Esophagus mucosa (tissue), 1 donor: ENCODE measurements around the gene BOC. TPM values are rescaled to one million over a fixed set of nuclear protein-coding genes. Genes with fewer than 3 reads are reported as not detected.
A peak's percentile ranks its signal among the peaks of the same experiment; 100 is the strongest.

Source experiments
- ATAC-seq: fragments of 200-7000 bp; cut with Tn5 transposase; one replicate; pipeline ENCODE4 v1.9.1; 2020
- total RNA-seq: library from RNA; stranded (reverse); gene quantifications from one replicate; pipeline ENCODE4 v1.2.4, GENCODE V29; 2023
- donor health status: DM: yes; HTN: yes; CAD: no.

Gene BOC
- total RNA-seq, 1 donor from 2014 or later: 19.8 TPM

GRCh38 chr3:113250566-113250965, 39.2 kb downstream of the BOC start:
- no peak for ATAC-seq

- ATAC-seq: no peak
Measured at GRCh38 chr3:113251817-113252216, 40.5 kb downstream of the BOC start.

DNA sequence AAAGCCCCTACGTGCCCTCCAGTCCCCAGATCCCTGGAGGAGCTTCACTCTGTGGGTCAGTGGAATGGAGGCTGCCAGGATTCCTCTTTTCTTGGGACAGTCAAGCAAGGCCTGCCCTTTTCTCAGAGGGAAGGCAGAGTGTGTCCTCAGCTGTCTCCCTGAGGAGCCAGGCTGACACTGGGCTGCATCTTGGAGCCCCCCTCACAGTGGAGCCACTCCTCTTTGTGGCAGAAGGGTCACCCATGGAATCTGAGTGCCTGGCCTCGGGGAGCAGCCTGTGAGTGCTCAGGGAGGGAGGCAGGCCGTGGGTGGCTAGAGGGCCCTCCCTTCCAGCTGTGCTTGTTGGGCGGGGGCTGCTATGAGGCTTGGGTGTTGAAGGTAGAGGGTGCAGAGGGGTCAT, 41.2 kb downstream of the BOC start:
- ATAC-seq: no peak

DNA sequence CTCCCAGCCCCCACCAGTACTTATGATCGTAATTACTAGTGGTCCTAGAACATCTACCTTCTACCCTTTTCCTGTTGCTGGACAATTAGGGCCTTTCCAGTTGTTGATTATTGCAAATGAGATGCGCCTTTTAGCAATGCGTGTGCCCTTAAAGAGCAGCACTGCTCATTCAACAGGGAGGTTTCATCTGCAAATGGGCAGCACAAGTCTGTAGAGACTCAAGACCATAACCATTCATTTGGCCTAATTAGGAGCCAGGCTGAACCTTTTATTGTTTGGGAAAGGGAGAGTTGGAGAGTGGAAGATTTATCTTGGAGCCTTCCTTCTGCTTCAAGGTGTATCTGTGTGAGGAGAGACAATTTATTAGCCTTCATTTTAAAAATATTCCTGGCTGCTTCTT, 42.3 kb downstream of the BOC start:
- no peak for ATAC-seq

- ATAC-seq: no peak
Measured at GRCh38 chr3:113254171-113254947, 43.0 kb downstream of the BOC start.

DNA sequence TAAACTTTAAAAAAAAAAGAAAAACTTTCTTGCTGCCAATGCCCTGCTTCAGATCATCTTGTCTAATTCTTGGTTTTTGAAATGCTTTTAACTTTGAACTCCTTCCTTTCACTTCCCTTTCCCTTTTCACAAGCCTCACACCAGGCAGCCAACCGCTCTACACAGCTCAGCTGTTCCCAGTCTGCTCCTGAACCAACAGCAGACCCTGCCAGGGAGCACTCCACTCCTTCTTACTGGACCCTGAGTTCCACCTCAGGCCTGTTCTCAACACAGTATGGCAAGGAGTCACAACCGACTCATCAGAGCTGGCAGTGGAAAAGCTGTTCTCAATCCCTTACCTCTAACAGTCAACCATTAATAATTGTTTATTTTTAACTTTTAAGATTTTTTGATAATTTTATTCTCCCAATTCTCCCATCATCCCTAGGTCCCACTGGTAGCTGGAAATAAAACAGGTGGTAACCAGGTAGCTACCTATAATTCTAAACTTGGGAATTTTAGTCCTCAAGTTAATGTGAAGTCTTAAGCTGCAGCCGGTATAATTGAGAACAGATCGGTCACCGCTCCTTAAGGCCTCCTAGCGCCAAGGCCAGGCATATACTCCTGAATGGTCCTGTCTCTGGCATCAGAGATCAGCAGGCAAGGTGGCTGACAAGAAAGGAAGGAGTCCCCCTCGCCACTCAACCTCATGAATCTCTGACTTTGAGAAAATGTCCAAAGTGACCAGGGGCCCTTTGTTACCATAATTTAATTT, 43.9 kb downstream of the BOC start:
- no peak for ATAC-seq

DNA sequence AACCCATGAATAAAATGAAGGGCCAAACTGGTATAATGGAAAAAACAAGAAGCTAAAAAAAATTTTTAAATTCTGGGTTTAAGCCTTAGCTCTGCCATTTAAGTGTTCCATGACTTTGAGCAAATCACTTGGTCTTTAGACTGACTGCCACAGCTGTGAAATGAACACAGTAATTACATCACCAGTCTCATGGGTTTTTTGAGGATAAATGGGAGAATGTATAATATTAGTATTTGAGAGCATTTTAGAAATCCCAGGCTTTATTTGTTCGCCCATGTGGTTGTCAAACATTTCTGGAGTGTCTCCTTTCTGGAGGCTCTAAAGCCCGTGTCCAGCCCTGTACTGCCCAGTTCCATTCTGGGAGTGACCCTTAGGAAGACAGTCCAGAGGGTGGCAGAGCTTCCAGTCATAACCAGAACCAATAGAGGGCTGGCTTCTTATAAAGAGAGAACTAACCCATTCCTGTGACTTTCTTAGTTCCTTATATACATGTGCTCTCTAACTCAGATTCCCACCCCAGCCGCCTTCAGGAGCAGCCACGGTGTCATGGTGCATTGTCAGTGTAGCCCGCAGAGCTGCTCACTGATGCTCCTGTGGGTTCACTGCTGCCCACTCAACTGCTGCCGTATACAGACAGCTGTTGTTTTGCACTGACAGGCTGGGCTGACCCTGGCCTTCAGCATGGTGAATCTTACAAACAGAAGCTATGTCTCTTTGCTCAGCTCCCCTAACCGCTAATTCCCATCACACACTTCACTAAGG, 44.7 kb downstream of the BOC start:
- no peak for ATAC-seq

- ATAC-seq: no peak
Measured at GRCh38 chr3:113258361-113258760, 47.0 kb downstream of the BOC start.

GRCh38 chr3:113259196-113259595, 47.8 kb downstream of the BOC start:
- ATAC-seq: no peak

DNA sequence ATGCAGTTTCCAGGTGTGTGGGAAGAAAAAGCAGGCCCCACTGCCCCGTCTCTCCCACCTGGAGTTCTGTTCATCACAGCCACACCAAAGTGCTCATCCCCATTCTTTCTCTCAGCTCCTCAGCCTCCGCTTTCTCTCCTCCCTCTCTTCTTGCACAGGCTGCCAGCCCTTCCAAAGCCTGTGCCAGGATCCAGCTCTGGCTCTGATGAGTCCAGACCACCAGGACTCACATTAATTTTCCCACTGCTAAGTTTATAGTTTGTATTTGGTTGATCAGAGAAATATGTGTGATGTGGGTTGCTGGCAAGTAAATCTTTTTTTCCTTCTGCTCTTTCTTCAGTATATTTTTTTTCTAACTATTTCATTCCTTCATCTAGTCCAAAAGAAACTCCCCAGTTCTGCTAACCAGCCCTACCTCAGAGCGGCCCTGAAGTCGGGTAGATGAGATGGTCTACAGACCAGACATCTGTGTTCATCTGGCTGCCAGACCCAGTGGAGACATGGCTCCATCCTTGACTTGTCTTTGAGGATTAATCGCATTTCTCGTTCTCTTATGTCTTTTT, 49.8 kb downstream of the BOC start:
- no peak for ATAC-seq

DNA sequence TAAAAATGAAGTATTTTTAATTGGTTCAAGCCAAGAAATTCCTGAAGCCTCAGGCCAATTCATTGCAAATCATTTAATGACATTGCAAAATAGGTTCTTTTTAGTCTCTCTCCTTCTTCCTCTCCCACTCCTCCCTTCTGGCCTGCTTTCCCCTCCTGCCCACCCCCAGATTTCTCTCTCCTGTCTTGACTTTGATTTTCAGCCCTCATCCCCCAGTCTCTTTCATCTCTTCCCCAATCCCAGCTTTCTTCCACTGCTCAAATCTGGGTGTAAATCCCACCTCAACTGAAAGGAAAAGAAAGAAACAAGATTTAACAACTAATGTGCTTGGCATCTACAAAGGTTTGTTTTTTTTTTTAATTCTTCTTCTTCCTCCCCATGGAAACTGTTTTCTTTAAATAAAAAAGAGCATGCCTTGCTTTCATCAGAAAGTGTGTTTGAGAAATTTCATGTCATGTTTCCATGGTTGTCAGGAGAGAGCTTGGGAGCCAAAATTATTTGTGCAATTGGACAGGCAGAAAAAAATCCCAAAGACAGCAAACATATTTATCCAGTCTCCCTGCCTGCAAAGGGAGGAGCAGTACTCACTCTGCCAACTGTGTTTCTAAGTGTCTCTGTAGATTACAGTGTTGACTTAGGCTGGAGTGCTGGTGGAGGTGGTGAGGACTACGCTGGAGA, 50.4 kb downstream of the BOC start:
- no peak for ATAC-seq

DNA sequence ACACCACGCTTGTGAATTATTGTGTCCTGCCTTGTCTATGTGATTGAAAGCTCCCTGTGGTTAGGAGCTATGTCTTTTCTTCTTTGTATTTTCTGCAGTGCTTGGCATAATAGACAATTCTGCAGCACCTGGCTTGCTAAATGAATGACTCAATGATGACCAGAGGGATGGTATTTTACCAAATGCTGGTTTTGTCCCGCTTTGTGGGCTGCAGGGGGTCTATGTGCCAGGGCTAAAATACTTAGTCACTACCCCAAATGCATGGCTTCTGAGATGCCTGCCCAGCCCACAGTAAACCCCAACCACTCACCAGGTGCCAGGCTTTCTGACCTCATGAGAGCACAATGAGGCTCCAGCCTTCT, 50.9 kb downstream of the BOC start:
- no peak for ATAC-seq

- ATAC-seq: peak; percentile 83
Measured at GRCh38 chr3:113263020-113263419, 51.7 kb downstream of the BOC start.

GRCh38 chr3:113263778-113264177, 52.4 kb downstream of the BOC start:
- no peak for ATAC-seq

- ATAC-seq: peak; percentile 40
Measured at GRCh38 chr3:113264283-113265131, 53.1 kb downstream of the BOC start.

DNA sequence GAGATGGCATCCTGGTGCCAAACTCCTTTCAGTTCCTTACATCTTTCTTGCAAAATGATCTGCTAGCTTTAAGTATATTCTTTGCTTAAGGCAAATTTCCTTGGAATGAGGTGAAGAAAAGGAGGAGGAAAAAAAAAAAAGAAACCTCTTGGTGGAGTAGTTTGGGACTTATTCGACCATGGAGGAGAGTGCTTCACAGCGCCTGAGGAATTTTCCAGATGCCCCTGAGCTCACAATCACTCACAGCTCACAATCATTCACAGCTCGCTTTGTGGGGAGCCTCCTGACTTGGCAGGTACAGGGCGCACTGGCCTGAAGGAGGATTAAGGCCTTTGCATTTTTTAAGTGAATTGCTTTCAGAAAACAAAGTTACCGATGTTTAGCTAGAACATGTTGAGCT, 53.9 kb downstream of the BOC start:
- ATAC-seq: no peak

DNA sequence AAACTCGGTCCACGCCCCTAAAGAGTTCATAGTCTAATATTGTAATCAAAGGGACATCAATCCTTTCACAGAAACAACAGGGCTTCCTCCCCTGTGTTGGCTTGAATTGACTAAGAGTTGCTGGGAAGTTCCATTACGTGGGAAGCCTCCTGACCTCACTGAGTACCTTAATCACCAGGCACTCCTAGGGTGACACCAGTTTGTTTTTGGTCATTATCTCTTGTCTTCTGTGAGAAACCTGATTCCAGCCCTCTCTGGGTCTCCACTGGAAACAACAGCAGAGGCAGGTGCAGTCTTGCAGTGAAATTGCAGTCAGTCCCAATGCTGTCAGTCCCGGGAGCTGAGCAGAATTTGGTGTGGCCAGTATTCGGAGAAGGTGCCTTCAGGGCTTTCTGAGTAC, 55.4 kb downstream of the BOC start:
- ATAC-seq: no peak

- no peak for ATAC-seq
Measured at GRCh38 chr3:113268311-113268710, 57.0 kb downstream of the BOC start.

DNA sequence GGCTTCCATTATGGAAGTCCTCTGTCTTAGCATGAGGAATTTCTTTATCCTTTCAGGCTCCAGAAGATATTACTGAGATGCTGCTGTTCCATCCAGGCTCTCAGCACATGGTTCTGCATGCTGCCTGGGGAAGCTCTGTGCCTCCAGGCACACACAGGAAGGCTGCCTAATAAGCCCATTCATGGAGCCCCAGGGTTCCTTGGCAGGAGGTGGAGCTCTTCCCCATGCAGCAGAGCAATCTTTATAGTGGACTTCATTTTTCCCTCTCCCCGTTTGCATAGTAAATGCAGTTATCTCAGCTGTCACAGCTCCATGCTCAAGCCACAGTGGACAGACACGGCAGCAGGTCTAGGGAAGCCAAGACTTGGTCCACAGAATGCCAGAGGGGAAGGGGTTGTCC, 57.6 kb downstream of the BOC start:
- ATAC-seq: no peak

DNA sequence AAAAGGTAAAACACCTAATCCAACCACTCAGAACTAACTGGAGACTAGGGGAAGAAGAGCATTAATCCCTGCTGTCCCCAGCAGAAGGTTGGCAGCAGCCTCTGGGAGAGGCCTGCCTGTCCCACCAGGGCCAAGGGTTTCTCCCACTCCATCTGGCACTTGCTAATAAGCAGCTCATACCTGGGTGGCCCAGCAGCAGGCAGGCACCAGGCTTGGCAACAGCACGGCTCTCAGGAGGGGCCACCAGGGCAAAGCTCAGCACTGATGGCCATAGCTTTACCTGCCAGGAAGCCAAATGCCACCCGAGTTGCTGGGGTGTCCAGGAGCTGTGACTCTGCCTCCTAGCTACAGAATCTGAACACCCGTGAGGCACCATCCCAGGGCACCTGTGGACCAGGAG, 58.3 kb downstream of the BOC start:
- no peak for ATAC-seq

DNA sequence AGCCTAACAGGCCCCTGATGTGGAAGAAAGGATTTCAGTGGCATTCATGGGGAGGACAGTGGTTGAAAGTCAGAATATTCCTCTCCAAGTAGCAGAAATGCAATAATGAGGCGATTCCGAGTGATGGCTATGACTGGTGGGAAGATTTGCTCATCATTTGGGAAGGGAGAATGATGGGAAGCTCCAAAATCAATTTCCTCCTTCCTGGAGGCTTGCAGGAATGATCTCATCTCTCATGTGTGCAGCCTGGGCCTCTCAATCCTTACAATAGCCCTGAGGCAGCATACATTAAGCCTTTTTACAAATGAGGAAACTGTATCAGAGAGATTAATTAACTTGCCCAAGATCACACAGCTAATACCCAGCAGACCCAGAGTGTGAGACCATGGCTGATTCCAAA, 58.7 kb downstream of the BOC start:
- ATAC-seq: no peak

GRCh38 chr3:113270786-113271185, 59.4 kb downstream of the BOC start:
- ATAC-seq: peak; percentile 18
